PC-9 (cell line): ENCODE measurements around the gene KNG1. TPM values are rescaled to one million over a fixed set of nuclear protein-coding genes. Genes with fewer than 3 reads are reported as not detected.
"Not testable (repeated sequence)": the region's sequence is repeated elsewhere in the genome, so short reads cannot be mapped to it uniquely, and the experiment has no call there.

Experiments used
- BruUV-seq: library from RNA; stranded (reverse); fragments of 400-500 nt; replicated peaks from 2 replicates; lab custom pipeline; 2021; lab: Mats Ljungman, UMichigan
- CTCF ChIA-PET: fragments of 300-600 bp; sonication (Branson Sonifier 250); formaldehyde crosslinking; loops from one replicate; lab custom pipeline; 2022; ENCODE audit warnings: antibody characterized with exemption; lab: Charles Lee
- POLR2A ChIA-PET: fragments of 300-600 bp; sonication (Branson Sonifier 250); formaldehyde crosslinking; loops from one replicate; lab custom pipeline; 2022; ENCODE audit warnings: antibody characterized with exemption; ENCODE audit not compliant: unreplicated experiment; lab: Charles Lee
- DNase-seq, 2 experiments: peaks; one replicate each; pipeline versions ENCODE4 v3.0.0 to v3.0.0-alpha.2; 2015 to 2022; ENCODE audit warnings: mixed read lengths in 1 of 2
- H2AFZ ChIP-seq: fragments of 200-600 bp; sonication (generic); 2 replicates; pipeline ENCODE4 v1.8.1; 2017; ENCODE audit warnings: antibody characterized with exemption
- H3F3A ChIP-seq: fragments of 200-600 bp; sonication (generic); 2 replicates; pipeline ENCODE4 v1.8.1; 2017; ENCODE audit warnings: antibody characterized with exemption, mild to moderate bottlenecking, low read depth; ENCODE audit not compliant: insufficient read depth
- H3K27ac ChIP-seq: fragments of 200-600 bp; sonication (generic); 2 replicates; pipeline ENCODE4 v1.6.1; 2016; ENCODE audit warnings: mixed run types
- H3K27me3 ChIP-seq: fragments of 200-600 bp; sonication (generic); 2 replicates; pipeline ENCODE4 v1.6.1; 2016; ENCODE audit warnings: low read depth, mixed run types; ENCODE audit not compliant: insufficient read depth
- H3K36me3 ChIP-seq: fragments of 200-600 bp; sonication (generic); 2 replicates; pipeline ENCODE4 v1.6.1; 2016; ENCODE audit warnings: low read depth, mixed run types
- H3K4me1 ChIP-seq: fragments of 200-600 bp; sonication (generic); replicated peaks from 2 replicates; pipeline ENCODE4 v1.6.1; 2016; ENCODE audit warnings: mixed run types; ENCODE audit not compliant: insufficient read depth
- H3K4me2 ChIP-seq: fragments of 200-600 bp; sonication (generic); 2 replicates; pipeline ENCODE4 v1.6.1; 2017; ENCODE audit warnings: mixed run types
- H3K4me3 ChIP-seq: fragments of 200-600 bp; sonication (generic); 2 replicates; pipeline ENCODE4 v1.6.1; 2016; ENCODE audit warnings: mixed run types
- H3K79me2 ChIP-seq: fragments of 200-600 bp; sonication (generic); 2 replicates; pipeline ENCODE4 v1.6.1; 2017; ENCODE audit warnings: low read depth, mixed run types
- H3K9me2 ChIP-seq: fragments of 200-600 bp; sonication (generic); 2 replicates; pipeline ENCODE4 v1.8.1; 2017; ENCODE audit warnings: mild to moderate bottlenecking; ENCODE audit not compliant: insufficient read depth
- H3K9me3 ChIP-seq: fragments of 200-600 bp; sonication (generic); 2 replicates; pipeline ENCODE4 v1.8.1; 2016; ENCODE audit warnings: low read depth; ENCODE audit not compliant: insufficient read depth
- H4K20me1 ChIP-seq: fragments of 200-600 bp; sonication (generic); 2 replicates; pipeline ENCODE4 v1.8.1; 2017; ENCODE audit not compliant: insufficient read depth
- CTCF ChIP-seq: fragments of 200-600 bp; sonication (generic); conservative IDR thresholded peaks from 2 replicates; pipeline ENCODE4 v1.6.1; 2017; ENCODE audit warnings: mixed run types, antibody characterized with exemption, mild to moderate bottlenecking, moderate library complexity
- EZH2 ChIP-seq: fragments of 200-600 bp; sonication (generic); IDR thresholded peaks from 2 replicates; pipeline ENCODE4 v1.8.0; 2017; ENCODE audit warnings: antibody characterized with exemption, low read depth
- intact Hi-C: fragments of 100-400 bp; cut with micrococcal nuclease; formaldehyde crosslinking; loops from one replicate; pipeline ENCODE4 v1.10.0; 2022; ENCODE audit not compliant: unreplicated experiment
- total RNA-seq: library from RNA; stranded (reverse); gene quantifications from 2 replicates; pipeline ENCODE4 v1.2.3, GENCODE V29; 2021

Gene KNG1
- total RNA-seq, 1 experiment from 2014 or later, result not detected

GRCh38 chr3:186700267-186700666, 16.9 kb upstream of the KNG1 start:
- H3K27ac ChIP-seq, result no peak overlapping the region
- no peaks in the 10 kb centered on the region for H3K9me2 ChIP-seq
- H3F3A ChIP-seq, result no peaks in the 10 kb centered on the region
- TF ChIP-seq EZH2 (no peak), CTCF (no peak)
- no peaks in the 10 kb centered on the region for H3K27me3 ChIP-seq
- H3K4me1 ChIP-seq, result 0 out of 2 replicates have a peak, but pooled peaks cover 5% of the 10 kb centered on the region
- no peak overlapping the region for H3K4me3 ChIP-seq
- ChIA-PET POLR2A (no interaction called here), CTCF (no interaction called here)
- no peak overlapping the region for H3K4me2 ChIP-seq
- peak overlapping the region; percentile 31; the same call in 1 of the 2 replicates for H2AFZ ChIP-seq
- no peaks in the 10 kb centered on the region for H3K79me2 ChIP-seq
- H4K20me1 ChIP-seq, result no peaks in the 10 kb centered on the region
- no peaks in the 10 kb centered on the region for H3K36me3 ChIP-seq
- BruUV-seq, result no TSS peak
- DNase-seq, result no peak
- intact Hi-C loops, result no loop called here
- H3K9me3 ChIP-seq, result no peaks in the 10 kb centered on the region

GRCh38 chr3:186702451-186702850, 14.7 kb upstream of the KNG1 start:
- H3K9me3 ChIP-seq, H3K79me2 ChIP-seq, H3K4me3 ChIP-seq, H3K27me3 ChIP-seq, H3K4me2 ChIP-seq, H3F3A ChIP-seq, H2AFZ ChIP-seq, BruUV-seq, H3K9me2 ChIP-seq, intact Hi-C loops, H3K4me1 ChIP-seq, H4K20me1 ChIP-seq, CTCF ChIA-PET, H3K27ac ChIP-seq, POLR2A ChIA-PET, H3K36me3 ChIP-seq, DNase-seq: not testable (repeated sequence)

- ChIA-PET POLR2A (interaction anchor here (0.5 kb wide), 1 partner anchor 34 kb away, joined by 6 read pairs; no protein-coding TSS in a partner anchor), CTCF (no interaction called here)
- intact Hi-C loops, result no loop called here
Observed at GRCh38 chr3:186705882-186706780, 11.0 kb upstream of the KNG1 start.

More at GRCh38 chr3:186705882-186706780, 11.0 kb upstream of the KNG1 start:
- no peaks in the 10 kb centered on the region for H3K27me3 ChIP-seq
- H3K4me2 ChIP-seq, result no peak overlapping the region
- H2AFZ ChIP-seq, result no peak overlapping the region
- BruUV-seq, result no TSS peak
- H3F3A ChIP-seq, result no peaks in the 10 kb centered on the region
- TF ChIP-seq EZH2 (no peak), CTCF (no peak)
- DNase-seq, result no peak
- H3K4me1 ChIP-seq, result no peaks in the 10 kb centered on the region
- H3K4me3 ChIP-seq, result no peak overlapping the region
- no peak overlapping the region for H3K27ac ChIP-seq
- no peaks in the 10 kb centered on the region for H3K36me3 ChIP-seq
- no peaks in the 10 kb centered on the region for H3K9me2 ChIP-seq
- no peaks in the 10 kb centered on the region for H3K79me2 ChIP-seq
- no peaks in the 10 kb centered on the region for H4K20me1 ChIP-seq
- no peaks in the 10 kb centered on the region for H3K9me3 ChIP-seq
